ENCODE measurements around the gene SYNE1.
"Not testable (repeated sequence)": the region's sequence is repeated elsewhere in the genome, so short reads cannot be mapped to it uniquely, and the experiment has no call there.

The SYNE1 gene

GRCh38 chr6:152094992-152095592 lies 542.1 kb downstream of the SYNE1 start:
- DNase-seq (ENCODE audit: low spot score): peak; percentile 83

- no peak for DNase-seq (ENCODE audit: low spot score)
Observed at GRCh38 chr6:152094276-152094675, 542.9 kb downstream of the SYNE1 start.

- DNase-seq (ENCODE audit: low spot score): no peak
Observed at GRCh38 chr6:152093711-152094110, 543.5 kb downstream of the SYNE1 start.

- DNase-seq (ENCODE audit: low spot score): no peak
Observed at GRCh38 chr6:152091851-152092341, 545.3 kb downstream of the SYNE1 start.

DNA sequence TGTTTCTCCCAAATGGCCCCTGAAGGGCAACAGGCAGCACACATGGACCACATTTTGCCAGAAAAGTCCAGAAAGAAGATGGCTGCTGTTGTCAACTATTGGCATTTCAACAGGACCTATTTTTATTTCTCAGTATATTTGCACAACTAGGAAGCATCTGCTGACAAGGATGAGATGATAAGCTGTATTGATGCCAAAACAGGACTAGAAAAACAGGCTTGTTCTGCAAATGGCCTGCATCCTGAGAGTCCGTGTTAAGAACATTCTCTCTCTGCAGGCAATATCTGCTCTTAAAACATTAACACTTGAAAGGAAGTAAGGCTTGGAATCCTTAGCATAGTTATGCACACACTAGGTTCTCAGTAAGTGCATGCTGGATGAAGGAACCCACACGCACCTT lies 546.0 kb downstream of the SYNE1 start:
- no peak for DNase-seq (ENCODE audit: low spot score)

GRCh38 chr6:152089992-152090391 lies 547.2 kb downstream of the SYNE1 start:
- DNase-seq (ENCODE audit: low spot score): peak; percentile 44

GRCh38 chr6:152087701-152088100 lies 549.5 kb downstream of the SYNE1 start:
- no peak for DNase-seq (ENCODE audit: low spot score)

- no peak for DNase-seq (ENCODE audit: low spot score)
Observed at GRCh38 chr6:152087096-152087495, 550.1 kb downstream of the SYNE1 start.

GRCh38 chr6:152086223-152086873 lies 550.8 kb downstream of the SYNE1 start:
- DNase-seq (ENCODE audit: low spot score): no peak

GRCh38 chr6:152085451-152085921 lies 551.7 kb downstream of the SYNE1 start:
- no peak for DNase-seq (ENCODE audit: low spot score)

DNA sequence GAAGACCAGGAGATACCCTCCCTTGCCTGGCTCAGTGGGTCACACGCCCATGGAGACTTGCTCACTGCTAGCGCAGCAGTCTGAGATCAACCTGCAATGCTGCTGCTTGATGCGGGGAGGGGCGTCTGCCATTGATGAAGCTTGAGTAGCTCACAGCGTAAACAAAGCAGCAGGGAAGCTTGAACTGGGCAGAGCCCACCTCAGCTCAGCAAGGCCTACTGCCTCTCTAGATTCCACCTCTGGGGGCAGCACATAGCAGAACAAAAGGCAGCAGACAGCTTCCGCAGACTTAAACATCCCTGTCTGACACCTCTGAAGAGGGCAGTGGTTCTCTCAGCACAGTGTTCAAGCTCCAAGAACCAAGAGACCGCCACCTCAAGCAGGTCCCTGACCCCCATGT lies 558.4 kb downstream of the SYNE1 start:
- DNase-seq (ENCODE audit: low spot score): no peak

DNA sequence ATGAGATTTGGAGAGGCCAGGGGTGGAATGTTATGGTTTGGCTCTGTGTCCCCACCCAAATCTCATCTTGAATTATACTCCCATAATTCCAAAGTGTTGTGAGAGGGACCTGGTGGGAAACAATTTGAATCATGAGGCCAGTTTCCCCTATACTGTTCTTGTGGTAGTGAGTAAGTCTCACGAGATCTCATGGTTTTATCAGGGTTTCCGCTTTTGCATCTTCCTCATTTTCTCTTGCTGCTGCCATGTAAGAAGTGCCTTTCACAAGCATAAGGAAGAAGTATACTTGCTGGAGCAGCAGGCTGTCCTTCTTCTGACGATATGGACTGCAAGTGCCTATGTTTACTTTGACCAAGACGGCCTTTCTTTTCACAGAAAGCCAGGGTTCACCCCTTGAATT lies 559.2 kb downstream of the SYNE1 start:
- no peak for DNase-seq (ENCODE audit: low spot score)

GRCh38 chr6:152076242-152076641 lies 560.9 kb downstream of the SYNE1 start:
- DNase-seq (ENCODE audit: low spot score): not testable (repeated sequence)

DNA sequence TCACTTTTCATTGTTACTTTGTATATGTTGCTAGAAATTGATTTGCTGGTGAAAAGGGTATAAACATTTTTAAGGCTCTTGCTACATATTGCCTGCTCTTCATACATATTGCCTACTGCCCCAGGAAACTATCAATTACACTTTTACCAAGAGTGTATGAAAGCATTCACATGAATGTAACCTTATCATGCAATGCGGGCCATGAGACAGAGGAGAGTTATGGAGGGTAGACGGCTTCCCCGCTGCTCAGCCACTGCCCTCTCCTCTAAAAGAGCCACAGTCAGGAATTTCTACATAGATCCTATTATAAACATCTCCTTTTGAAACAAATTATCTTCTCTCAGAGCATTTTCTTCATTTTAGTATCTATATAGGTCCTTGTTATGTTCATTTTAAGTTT lies 565.3 kb downstream of the SYNE1 start:
- DNase-seq (ENCODE audit: low spot score): no peak
